Measurements from ENCODE around the gene MSRB2.
"Not testable (repeated sequence)": the region's sequence is repeated elsewhere in the genome, so short reads cannot be mapped to it uniquely, and the experiment has no call there.

- not testable (repeated sequence) for TF ChIP-seq POLR2AphosphoS5 (IDR thresholded peaks at IDR 0.05; ENCODE audit: borderline replicate concordance, low read depth, low read length); EZH2 (IDR thresholded peaks at IDR 0.05); FOXP2 (optimal IDR thresholded peaks at IDR 0.05; ENCODE audit: control extremely low read depth, extremely low read length, insufficient read depth)
Measured at GRCh38 chr10:23064813-23065114, 30.6 kb upstream of the MSRB2 start.

All from SK-N-MC (cell line).